ENCODE results near the gene NXPH1.

NXPH1 gene

DNA sequence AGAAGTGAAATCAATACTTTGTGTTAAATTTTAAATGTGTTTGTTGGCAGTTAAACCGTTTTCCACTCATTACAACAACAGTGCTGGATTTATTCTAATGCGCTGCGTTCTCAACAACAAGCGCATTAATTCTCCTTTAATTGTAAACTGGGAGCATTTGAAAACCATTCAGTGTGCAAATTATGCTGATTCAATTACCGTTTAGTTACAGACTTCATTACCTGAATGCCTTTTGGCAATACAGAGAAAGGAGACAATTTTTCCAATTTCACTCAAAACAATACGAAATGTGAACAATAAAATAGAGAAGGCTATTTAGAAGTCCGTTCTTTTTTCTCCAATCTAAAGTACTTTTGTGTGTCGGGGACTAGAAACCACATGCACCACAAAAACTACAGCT, 4.2 kb downstream of the NXPH1 start:
- DNase-seq = no peak

DNA sequence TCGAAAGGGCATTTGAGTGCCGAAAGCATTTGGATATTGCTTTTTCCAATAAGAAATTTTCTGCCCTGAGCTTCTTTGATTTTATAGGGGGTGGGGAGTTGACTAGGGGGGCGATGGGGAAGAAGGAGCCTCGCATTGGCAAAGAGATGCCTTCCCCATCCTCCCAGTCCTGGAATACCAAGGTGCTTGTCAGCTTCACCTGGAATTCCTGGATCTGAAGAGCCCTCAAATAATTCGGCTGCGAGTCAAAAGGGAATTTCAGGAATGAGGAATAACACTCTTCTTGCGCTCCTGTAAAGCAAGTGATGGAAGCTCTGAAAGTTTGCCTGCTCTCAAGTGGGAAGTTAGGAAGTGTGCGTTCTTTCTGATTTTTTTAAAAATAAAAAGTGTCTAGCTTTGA, 7.3 kb downstream of the NXPH1 start:
- DNase-seq = no peak

DNA sequence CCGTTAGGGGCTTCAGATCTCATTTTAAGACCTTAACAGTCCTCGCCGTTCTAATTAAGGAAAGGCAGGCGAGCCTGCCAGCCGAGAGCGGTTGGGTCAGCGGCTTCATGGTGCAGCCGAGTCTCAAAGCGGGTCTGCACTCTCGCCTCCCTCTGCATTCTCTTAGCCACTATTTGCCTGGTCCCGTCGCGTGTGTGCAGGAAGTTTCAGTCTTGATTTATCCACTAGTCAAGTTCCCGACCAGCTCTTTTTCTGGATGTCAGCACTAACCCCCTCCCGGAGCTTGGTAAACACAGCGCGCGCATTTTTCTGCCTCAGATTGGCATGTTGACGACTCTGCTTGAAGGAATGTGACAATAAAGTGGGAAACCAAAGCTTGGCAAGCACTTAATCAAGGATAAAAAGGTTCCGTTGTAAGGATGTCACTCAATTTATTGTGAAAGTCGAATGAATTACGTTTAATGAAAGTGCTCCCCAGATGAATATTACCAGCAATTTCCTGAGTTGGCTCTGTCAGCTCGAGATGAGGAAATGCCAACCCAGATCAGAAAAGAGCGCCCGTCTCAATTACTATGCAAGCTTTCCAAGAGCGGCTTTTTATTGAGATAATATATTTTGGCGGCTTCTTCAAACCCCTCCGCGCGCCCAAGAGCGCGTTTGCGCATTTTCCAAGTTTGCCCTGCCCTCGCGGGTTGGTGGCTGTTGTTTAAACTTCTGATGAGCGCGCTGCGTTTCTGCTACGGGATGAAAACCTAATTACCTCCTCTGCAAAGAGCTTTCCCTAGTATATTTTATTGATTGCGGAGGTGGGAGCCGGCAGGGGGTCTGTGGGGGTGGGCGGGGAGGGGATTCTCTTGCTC, 7.9 kb downstream of the NXPH1 start:
- no peak for DNase-seq

DNA sequence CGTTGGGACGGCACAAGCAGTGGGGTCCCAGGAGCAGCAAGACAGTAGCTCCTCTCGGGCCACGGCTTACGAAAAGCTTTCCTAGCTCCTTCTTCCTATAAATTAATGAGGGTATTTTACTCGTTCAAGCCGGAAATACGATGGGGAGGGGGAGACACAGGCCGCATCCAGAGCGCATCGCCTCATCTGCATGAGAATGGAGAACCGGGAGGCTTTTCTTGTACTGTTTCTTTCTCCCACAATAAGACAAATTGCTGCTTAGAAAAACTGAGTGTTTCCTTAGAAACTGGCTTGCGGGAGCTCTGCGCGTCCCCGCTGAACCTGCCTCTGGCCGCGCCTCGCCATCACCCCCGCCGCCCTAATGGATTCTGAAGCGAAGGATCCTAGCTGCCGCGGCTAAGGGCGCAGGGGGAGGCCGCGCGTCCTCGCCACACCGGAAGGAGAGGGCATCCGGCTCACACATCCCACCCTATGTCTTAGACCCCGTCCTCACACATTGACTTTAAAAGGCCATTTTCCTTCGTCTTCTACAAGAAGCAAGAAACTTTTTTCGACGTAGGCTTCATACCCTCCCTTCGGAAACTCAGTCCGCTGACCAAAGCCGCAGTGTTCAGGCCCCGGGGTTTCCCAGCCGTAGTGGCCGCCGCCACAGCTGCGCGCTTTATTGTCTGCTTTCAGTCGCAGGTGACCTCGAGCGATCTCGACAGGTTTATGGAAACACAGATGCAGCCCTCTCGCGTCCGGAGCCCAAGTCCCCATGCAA, 8.8 kb downstream of the NXPH1 start:
- no peak for DNase-seq

DNA sequence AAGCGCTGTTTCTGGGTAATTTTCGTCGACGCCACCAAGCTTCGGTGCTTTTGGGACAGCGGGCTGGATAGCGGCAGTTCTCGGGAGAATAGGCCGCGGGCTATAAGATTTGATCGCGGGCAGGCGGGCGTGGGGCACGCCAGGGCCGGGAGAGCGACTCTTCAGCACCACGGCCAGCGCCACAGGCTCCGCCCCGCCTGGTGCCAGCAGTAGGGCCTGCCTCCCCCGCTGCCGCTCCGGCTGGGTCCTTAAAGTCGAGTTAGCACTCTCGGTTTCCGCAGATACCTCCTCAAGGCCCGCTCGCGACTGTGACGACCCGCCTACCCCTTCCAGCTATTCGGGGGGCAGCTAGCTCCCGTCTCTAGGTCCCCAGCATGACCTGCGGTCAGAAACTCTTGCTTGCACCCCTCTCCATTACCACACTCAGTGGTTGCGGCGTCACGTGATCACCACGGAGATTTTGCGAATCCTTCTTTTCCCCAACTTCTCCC, 9.4 kb downstream of the NXPH1 start:
- peak in 1 of 2 donors; percentile 14 for DNase-seq

DNA sequence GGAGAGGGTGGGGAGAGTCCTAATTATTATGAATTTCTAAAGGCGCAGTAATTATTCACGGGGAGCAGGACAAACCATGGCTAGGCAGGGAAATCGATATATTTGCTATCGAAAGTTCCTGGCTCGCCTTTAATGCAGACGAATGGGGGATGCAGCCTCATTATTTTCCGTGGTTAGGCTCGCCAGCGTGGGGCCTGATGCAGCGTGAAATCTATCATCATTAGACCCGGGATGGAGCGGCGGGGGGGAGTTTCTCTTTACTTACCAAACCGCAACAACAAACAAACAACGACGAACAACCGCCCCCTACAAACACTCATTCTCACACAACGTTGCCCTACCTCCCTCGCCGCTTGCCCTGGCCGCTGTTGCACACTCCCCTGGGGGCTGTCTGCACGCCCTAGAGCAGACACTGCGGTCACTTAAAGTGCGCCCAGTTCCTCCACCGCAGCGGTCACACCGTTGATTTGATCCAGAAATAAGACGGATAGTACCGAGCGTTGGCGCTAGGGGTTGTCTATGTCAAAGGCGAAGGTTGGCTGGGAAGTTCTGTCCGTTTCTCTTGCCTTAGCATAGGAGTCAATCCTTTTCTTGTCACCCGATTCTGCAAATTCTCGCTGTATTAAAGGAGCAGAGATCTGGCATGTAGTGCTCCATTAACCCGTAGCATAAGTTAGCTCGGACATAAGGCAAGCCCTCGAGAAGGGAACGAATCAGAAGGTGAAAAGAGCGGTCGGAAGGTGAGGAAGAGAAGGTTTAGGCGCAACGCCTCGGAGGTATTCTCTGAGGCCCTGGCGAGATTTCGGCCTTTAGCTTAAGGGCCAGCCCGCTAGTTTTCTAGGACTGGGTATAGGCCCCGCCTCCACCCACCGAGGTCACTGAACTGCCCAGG, 10.4 kb downstream of the NXPH1 start:
- no peak for DNase-seq

DNA sequence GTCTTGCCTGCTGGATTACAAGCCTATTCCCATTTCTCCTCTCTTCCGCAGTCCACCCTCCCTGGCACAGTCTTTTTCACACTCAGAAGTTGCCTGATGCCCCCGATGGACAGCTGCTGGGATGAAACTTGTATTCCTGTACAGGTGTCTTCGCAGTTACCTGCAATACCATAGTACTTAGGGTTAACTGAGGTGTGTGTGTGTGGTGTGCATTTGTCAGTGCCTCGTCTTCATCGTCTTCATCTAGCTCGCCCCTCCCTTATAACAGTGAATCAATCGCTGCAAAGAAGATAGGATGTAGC, 11.0 kb downstream of the NXPH1 start:
- no peak for DNase-seq

DNA sequence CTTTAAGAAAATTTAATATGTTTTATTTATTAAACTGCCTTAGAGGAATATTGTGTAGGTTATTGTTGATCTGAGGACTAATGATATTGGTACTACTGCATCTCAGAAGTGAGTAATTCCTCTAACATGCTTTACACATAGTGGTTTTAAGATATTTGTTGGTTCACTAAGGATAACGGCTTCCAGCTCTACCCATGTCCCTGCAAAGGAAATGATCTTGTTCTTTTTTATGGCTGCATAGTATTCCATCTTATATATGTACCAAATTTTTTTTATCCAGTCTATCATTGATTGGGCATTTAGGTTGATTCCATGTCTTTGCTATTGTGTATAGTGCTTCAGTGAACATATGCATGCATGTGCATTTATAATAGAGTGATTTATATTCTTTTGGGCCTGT, 20.1 kb downstream of the NXPH1 start:
- no peak for DNase-seq

DNA sequence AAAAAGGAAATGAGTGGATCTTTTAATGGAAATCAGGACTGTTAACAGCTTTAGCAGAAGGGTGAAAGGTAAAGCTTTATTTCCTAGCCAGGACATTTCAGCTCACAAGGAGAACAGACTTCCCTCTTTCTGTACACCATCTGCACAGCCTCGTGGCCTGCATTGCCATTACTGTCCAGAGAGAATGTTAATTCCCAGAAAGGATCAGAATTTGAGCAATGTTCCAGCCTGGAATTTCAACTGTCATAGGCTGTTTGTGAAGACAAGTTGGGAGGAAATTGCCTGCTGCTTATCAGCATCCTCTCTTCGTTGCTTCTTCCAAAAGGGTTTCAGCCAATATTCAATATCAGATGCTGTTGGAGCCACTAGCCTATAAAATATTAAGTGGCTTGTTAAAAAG, 22.0 kb downstream of the NXPH1 start:
- DNase-seq = no peak

DNA sequence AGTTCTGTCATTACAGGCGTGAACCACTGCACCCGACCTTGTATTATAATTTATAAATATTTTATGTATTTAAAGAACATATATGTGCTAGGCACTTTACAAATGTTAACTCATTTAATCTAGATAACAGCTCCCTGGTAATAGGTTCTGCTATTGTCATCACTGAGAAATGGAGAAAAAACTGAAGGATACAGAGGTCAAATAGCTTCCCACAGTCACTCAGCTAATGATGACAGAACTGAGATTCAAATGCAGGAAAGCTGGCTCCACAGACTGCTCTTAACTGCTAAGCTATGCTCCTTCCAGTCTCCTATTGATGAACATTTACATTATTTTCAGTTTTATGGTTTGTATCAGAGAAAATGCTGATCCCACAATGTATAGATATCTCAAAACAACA, 28.9 kb downstream of the NXPH1 start:
- DNase-seq = no peak

DNA sequence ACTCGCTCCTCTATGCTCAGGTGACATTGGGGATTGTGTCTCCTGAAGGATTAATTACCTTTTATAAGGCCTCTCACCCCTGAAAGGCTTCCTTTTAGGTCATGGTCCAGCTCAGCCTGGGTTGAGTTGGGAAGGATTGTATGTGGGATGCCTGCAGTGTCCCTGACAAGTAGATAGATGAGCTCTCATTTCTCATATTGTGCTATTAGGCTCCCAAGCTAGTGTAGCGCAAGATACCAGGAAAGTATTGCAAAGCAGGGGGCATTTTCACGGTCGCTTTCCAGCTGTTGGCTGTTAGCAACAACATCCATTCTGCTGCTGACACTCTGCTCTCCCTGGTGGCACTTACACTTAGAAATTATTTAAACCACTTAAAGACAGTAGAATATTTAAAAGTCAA, 31.9 kb downstream of the NXPH1 start:
- DNase-seq = no peak

DNA sequence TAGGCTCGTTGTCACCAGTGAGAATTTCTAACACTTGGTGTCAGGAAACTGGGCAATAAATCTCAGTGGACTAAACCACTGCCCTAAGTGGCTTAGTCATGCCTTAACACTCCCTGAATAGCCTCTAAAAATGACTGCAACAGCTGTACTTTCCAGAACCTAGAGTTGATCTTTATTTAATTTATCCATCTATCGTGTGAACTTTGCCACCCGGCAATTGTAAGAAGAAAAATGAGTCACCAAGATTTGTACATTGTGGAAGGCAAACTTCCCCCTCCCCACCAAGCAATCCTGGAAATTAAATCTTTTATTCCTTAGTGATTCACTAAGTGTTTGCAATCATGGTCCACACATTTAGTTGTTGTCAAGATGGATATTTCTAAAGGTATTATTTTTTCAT, 47.1 kb downstream of the NXPH1 start:
- no peak for DNase-seq

DNA sequence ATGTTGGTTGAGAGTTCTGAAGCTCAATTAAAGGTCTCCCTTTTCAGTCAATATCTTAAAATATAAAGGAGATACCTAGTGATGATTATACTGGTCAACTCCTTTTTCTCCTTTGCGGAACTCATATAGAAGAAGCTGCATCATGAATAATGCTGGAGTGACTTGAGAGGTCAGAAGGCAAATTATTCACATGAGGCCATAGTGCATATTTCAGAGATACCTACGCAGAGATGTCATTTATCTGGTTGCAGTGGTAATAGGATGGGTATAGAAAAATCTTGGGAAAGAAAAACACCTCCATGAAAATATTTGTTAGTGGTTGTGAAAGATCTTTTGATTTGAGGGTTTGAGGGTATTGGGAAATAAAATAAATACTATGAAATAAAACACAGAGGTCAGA, 47.7 kb downstream of the NXPH1 start:
- no peak for DNase-seq

DNA sequence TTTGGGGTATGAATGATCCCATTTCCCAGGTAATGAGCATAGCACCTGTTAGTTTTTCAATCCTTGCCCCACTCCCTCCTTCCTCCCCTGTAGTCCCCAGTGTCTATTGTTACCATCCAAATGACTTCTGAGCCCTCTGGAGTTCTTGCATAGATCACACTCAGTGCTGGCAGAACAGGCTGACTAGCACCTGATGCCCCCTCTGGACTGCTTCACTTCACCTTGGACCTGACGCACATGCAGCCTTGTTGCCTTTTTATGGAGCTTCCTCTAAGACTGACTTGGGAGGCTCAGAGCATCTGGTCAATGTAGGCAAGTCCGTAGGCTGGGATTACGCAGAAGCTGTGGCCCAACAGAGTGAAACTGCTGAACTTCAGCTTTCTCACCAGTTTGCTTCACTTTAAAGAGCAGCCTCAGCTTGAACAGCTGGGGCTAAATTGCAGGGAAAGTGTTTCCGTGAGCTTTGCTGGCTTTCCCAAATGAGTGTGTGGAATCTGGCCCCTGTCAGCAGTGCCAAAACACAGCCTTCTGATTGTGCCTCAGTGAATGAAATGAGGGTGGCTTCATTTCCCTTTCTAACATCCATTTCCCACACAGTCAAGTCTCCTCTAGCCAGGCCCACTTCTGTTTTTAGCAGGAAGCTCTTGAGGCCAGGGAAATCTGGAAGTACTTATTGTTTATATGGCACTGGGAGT, 48.5 kb downstream of the NXPH1 start:
- no peak for DNase-seq

DNA sequence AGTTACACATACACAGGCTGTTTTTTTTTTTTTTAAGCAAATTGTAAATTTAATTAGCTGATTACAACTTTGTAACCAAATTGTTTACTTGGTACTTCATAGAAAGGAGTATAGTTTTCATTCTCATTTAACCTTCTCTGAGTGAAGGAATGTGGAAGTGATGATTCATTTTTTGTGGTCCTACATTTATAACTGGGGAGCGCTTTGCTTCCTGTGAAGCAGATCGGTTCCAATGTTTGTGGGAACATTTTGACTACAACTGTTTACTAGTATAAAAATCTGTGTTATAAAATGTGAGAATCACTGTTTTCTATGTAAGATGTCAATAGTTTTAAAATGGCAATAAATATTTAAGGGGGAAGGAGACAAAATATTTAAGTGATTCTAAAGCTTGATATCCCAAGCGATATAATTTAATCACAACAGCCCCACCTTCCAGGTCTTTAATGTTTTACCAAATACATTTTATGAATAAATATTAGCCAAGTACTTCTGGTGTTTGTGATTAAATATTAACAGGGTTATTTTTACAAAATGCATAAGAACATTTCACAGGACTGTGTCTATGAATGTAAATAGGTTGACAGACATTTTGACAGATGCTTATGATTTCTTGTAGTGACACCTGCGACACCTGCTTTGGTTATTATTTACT, 57.1 kb downstream of the NXPH1 start:
- no peak for DNase-seq

DNA sequence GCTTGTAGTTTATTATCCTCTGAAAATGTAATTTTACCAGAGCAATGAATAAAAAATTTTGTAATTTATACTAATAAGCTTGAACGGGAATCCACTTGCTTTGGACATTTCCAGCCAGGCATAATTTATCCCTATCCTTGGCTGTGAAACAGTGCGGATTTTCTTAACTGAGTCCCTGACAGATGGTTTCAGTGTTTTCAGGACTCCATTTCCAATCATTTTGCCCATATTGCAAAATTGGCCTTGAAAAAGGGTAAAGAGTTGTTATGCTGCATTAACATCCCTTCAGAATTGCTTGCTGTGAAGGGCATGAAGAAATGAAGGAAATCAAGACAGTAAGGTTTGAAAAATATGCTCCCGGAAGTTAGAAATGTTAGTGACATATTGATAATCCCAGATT, 57.7 kb downstream of the NXPH1 start:
- DNase-seq = no peak

DNA sequence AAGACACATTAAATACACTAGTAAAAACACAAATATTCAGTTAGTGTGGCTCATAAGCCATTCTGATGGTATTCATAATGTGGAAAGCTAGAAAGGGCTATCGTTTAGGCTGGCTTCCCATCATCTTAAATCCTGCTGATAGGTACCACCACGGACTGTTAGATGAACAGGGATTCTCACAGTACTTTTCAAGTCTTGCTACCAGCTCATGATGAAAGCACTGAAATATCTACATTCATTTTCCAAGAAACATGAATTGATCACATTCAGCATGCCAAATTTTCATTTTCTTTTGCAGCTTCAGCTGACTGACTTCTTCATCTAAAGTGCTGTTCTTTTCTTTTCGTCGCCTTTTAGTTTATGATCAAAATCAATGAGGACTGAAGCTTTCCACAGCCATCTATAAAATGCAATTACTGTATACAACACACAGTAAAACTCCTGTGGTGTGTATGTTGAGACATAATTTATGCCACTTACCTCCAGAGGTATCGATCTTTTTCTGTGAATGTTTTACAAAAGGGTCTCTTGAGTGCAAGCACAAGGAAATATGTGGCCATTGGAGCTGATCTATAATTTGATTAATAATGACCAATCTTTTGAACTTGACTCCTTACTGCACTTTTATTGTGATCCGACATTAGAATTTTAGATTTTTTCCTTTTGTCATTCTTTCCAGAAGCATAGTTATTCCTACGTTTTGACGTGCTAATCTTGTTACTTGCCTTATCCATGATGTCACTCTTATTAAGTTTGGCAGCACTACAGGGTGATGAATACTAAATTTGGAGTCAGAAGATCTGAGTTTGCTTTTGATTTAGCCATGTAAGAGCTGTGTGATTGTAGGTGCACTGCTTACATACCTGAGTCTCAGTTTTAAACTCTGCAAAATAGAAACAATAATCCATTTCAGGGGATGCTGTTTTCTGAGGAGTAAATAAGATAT, 58.4 kb downstream of the NXPH1 start:
- DNase-seq = no peak

DNA sequence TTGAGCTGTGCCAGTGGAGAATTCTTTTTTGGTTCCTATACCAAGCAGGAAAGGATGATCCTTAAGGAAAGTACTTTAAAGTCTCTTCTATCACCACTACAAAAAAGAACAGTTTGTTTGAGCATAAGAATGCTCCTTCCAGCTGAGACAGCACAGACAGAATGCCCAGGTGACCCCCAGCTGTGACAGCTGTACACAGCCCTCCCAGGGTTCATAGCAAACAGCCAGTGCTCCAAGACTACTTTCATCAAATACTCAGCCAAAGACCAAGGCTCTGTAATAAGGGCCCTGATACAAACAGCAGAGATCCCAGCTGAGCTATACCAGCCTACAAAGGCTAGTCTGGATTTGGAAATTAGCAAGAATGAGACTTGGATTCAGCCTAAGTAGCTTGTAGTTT, 65.7 kb downstream of the NXPH1 start:
- no peak for DNase-seq

DNA sequence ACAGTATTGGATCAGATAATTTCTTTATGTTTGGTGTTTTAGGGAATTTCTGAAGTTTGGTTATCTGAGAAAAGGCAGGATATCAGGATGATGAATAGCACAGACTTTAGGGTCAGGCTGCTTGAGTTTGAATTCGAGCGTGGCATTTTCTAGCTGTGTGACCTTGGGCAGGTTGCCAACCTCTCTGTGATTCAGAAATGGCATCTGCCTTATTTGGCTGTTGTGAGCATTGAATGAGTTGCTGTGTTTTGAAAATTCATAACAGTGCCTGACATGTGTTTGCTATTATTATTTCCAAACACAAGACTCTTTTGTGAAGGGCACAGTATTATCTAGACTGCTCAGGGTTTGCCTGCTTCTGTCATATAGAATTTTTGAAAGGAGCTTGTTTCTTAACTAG, 66.9 kb downstream of the NXPH1 start:
- no peak for DNase-seq

DNA sequence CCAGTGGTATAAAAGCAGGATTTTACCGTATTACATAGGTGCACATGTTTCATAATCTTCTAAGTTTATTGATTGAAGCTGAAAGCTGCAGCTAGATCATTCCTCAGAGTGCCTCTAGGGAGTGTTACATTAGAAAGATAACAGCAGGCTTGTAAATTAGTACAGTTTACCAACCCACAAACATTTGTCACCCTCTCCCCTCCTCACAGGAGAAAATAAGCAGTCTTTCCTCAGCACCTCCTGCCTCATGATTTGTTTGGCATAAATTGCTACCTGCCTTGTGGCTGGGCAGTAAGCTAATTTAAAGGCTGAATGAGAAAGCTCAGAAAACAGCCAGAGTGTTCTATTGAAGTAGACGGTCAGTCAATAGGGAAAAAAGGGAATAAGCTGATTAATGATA, 74.2 kb downstream of the NXPH1 start:
- no peak for DNase-seq

DNA sequence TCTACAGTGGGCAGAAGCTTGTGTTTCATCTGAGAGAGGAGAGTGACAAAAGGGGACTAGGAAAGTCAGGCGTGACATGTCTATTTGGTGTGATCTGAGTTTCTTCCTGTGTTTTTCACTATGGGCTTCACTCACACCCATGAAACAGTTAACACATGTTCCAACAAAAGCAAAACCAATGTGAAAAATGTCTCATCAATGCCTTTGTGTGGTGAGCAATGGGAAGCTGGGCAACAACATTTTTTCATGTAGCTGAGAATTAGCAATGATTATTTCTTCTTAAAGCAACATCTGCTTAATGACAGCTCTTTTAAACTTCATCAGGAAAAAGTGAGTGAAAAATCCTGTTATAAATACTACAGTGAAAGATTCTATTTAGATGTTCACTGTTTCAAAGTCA, 76.2 kb downstream of the NXPH1 start:
- DNase-seq = no peak
